Astrocyte (in vitro differentiated cells and primary cell): ENCODE results near the gene KCNAB3. TPM values are rescaled to one million over a fixed set of nuclear protein-coding genes. Genes with fewer than 3 reads are reported as not detected.
A peak's percentile ranks its signal among the peaks of the same experiment; 100 is the strongest.

Source experiments
- DNase-seq: peaks from one replicate; pipeline ENCODE4 v3.0.0-alpha.2; 2010; ENCODE audit warnings: low read depth
- FAIRE-seq: peaks from 2 replicates; lab custom pipeline; 2011; peaks lifted over from hg19 to GRCh38; lab: Jason Lieb, UNC
- H2AFZ ChIP-seq: 2 replicates; pipeline ENCODE4 v1.6.0; 2012; ENCODE audit warnings: low read depth, low read length, inconsistent platforms
- H3K27ac ChIP-seq: 2 replicates; pipeline ENCODE4 v1.5.1; 2011; ENCODE audit warnings: low read depth, low read length, inconsistent platforms
- H3K27me3 ChIP-seq: 2 replicates; pipeline ENCODE4 v1.6.0; 2011; ENCODE audit warnings: low read length, inconsistent platforms; ENCODE audit not compliant: insufficient read depth
- H3K36me3 ChIP-seq: 2 replicates; pipeline ENCODE4 v1.5.1; 2011; ENCODE audit warnings: low read length, inconsistent platforms; ENCODE audit not compliant: insufficient read depth
- H3K4me1 ChIP-seq: 2 replicates; pipeline ENCODE4 v1.5.1; 2011; ENCODE audit warnings: low read length, inconsistent platforms; ENCODE audit not compliant: insufficient read depth
- H3K4me2 ChIP-seq: 2 replicates; pipeline ENCODE4 v1.6.0; 2012; ENCODE audit warnings: low read length, inconsistent platforms
- H3K4me3 ChIP-seq: 2 replicates; pipeline ENCODE4 v1.5.1; 2011; ENCODE audit warnings: low read depth, mild to moderate bottlenecking, low read length, inconsistent platforms; ENCODE audit not compliant: insufficient read depth
- H3K79me2 ChIP-seq: 2 replicates; pipeline ENCODE4 v1.6.0; 2012; ENCODE audit warnings: mild to moderate bottlenecking, low read length, inconsistent platforms; ENCODE audit not compliant: insufficient read depth
- H3K9ac ChIP-seq: 2 replicates; pipeline ENCODE4 v1.6.0; 2012; ENCODE audit warnings: mild to moderate bottlenecking, low read length, inconsistent platforms
- H3K9me3 ChIP-seq: 2 replicates; pipeline ENCODE4 v1.5.1; 2012; ENCODE audit warnings: low read depth, mild to moderate bottlenecking, low read length, inconsistent platforms; ENCODE audit not compliant: insufficient read depth
- H4K20me1 ChIP-seq: 2 replicates; pipeline ENCODE4 v1.6.0; 2012; ENCODE audit warnings: low read length, inconsistent platforms; ENCODE audit not compliant: insufficient read depth
- H3K27ac Mint-ChIP-seq: one replicate; pipeline ENCODE4 v1.8.0; 2021; ENCODE audit warnings: mild to moderate bottlenecking, mixed read lengths; ENCODE audit not compliant: unreplicated experiment
- H3K27me3 Mint-ChIP-seq: one replicate; pipeline ENCODE4 v1.8.0; 2021; ENCODE audit warnings: low read depth, mixed read lengths; ENCODE audit not compliant: unreplicated experiment
- H3K36me3 Mint-ChIP-seq: one replicate; pipeline ENCODE4 v1.8.0; 2021; ENCODE audit warnings: low read depth, mixed read lengths; ENCODE audit not compliant: unreplicated experiment
- H3K4me1 Mint-ChIP-seq: one replicate; pipeline ENCODE4 v1.8.0; 2021; ENCODE audit warnings: low read depth, mixed read lengths; ENCODE audit not compliant: unreplicated experiment
- H3K4me3 Mint-ChIP-seq: one replicate; pipeline ENCODE4 v1.8.0; 2021; ENCODE audit warnings: mild to moderate bottlenecking, moderate library complexity, mixed read lengths; ENCODE audit not compliant: unreplicated experiment
- H3K9me3 Mint-ChIP-seq: one replicate; pipeline ENCODE4 v1.8.0; 2021; ENCODE audit warnings: mild to moderate bottlenecking, mixed read lengths; ENCODE audit not compliant: unreplicated experiment
- CTCF ChIP-seq: IDR thresholded peaks from 2 replicates; pipeline ENCODE4 v1.5.1; 2011; ENCODE audit warnings: low read depth, mild to moderate bottlenecking, inconsistent platforms, low read length, moderate library complexity; ENCODE audit not compliant: insufficient read depth
- EZH2 ChIP-seq: IDR thresholded peaks from 2 replicates; pipeline ENCODE4 v1.6.1; 2012; ENCODE audit warnings: mild to moderate bottlenecking, low read length, inconsistent platforms; ENCODE audit not compliant: insufficient read depth
- total RNA-seq: library from RNA; stranded (reverse); gene quantifications from 2 replicates; pipeline ENCODE4 v1.2.1, GENCODE V29; 2021

Gene KCNAB3
- total RNA-seq, 1 donor from 2014 or later, result 1.4 TPM

DNA sequence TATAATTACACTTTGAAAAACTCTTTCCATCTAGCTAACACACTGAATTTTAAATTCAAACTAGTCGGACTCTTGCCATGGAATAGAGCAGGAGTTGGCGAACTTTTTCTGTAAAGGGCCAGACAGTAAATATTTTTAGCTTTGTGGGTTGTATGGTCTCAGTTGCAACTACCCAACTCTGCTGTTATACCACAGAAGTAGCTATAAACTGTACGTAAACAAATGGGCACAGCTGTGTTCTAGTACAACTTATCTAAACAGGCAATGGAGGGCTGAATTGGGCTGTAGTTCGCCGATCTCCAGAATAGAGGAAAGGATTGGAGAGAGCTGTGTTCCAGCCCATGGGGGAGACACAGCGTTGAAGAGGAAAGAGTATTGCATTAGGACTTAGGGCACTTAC lies 11.1 kb upstream of the KCNAB3 start:
- Histone ChIP-seq H3K4me2 (no peak overlapping the region), H3K79me2 (peaks cover 3% of the 10 kb centered on the region), H3K9ac (no peak overlapping the region), H3K27ac (no peak overlapping the region), H3K4me3 (no peak overlapping the region), H3K4me1 (no peaks in the 10 kb centered on the region), H3K27me3 (no peaks in the 10 kb centered on the region), H3K36me3 (peaks cover 38% of the 10 kb centered on the region), H3K9me3 (no peaks in the 10 kb centered on the region), H4K20me1 (peaks cover 9% of the 10 kb centered on the region), H2AFZ (no peak overlapping the region)
- Mint-ChIP-seq H3K4me3 (no peak overlapping the region), H3K4me1 (no peaks in the 10 kb centered on the region), H3K9me3 (no peaks in the 10 kb centered on the region), H3K36me3 (peaks cover 26% of the 10 kb centered on the region), H3K27ac (no peak overlapping the region), H3K27me3 (no peaks in the 10 kb centered on the region)
- DNase-seq (no peak), FAIRE-seq (no peak)
- no peak for TF ChIP-seq EZH2
- TF ChIP-seq CTCF, result no peak

- no peak overlapping the region for H3K4me3 Mint-ChIP-seq
- Histone ChIP-seq H3K79me2 (peaks cover 4% of the 10 kb centered on the region), H3K9ac (no peak overlapping the region), H3K27me3 (no peaks in the 10 kb centered on the region), H2AFZ (no peak overlapping the region), H3K27ac (no peak overlapping the region), H3K4me1 (no peaks in the 10 kb centered on the region), H3K36me3 (peaks cover 38% of the 10 kb centered on the region), H3K9me3 (no peaks in the 10 kb centered on the region), H3K4me2 (no peak overlapping the region), H4K20me1 (peaks cover 12% of the 10 kb centered on the region), H3K4me3 (no peak overlapping the region)
- no peak for TF ChIP-seq EZH2
- TF ChIP-seq CTCF, result no peak
- H3K9me3 Mint-ChIP-seq, result no peaks in the 10 kb centered on the region
- FAIRE-seq, result no peak
- no peaks in the 10 kb centered on the region for H3K4me1 Mint-ChIP-seq
- H3K27ac Mint-ChIP-seq, result no peak overlapping the region
- no peak for DNase-seq
- H3K27me3 Mint-ChIP-seq, result no peaks in the 10 kb centered on the region
- H3K36me3 Mint-ChIP-seq, result peaks cover 28% of the 10 kb centered on the region
Observed at GRCh38 chr17:7940034-7940433, 10.4 kb upstream of the KCNAB3 start.

GRCh38 chr17:7935859-7936258 lies 6.2 kb upstream of the KCNAB3 start:
- peaks cover 21% of the 10 kb centered on the region for H3K36me3 ChIP-seq
- H2AFZ ChIP-seq, result no peak overlapping the region
- peak overlapping the region; percentile 36 for H3K27ac Mint-ChIP-seq
- H3K4me1 ChIP-seq, result peaks cover 14% of the 10 kb centered on the region
- peaks cover 43% of the 10 kb centered on the region for H3K79me2 ChIP-seq
- no peak overlapping the region for H3K27ac ChIP-seq
- no peaks in the 10 kb centered on the region for H3K27me3 ChIP-seq
- peaks cover 13% of the 10 kb centered on the region for H3K4me1 Mint-ChIP-seq
- H3K9ac ChIP-seq, result no peak overlapping the region
- FAIRE-seq, result no peak
- H3K4me3 Mint-ChIP-seq, result no peak overlapping the region
- no peak for DNase-seq
- no peaks in the 10 kb centered on the region for H3K9me3 ChIP-seq
- no peaks in the 10 kb centered on the region for H3K27me3 Mint-ChIP-seq
- TF ChIP-seq EZH2, result no peak
- no peak for TF ChIP-seq CTCF
- H3K4me3 ChIP-seq, result no peak overlapping the region
- H3K4me2 ChIP-seq, result no peak overlapping the region
- H3K36me3 Mint-ChIP-seq, result peaks cover 18% of the 10 kb centered on the region
- H4K20me1 ChIP-seq, result peaks cover 32% of the 10 kb centered on the region
- no peaks in the 10 kb centered on the region for H3K9me3 Mint-ChIP-seq
